ENCODE data around the gene OTOP2. TPM values are rescaled to one million over a fixed set of nuclear protein-coding genes. Genes with fewer than 3 reads are reported as not detected.

OTOP2 gene
- total and polyA plus RNA-seq, 2 of the 8 experiments (the other 6 are each of a cell fraction or from before 2014, with no cell fraction given), result 0.23 TPM; not detected in 1

- Histone ChIP-seq H4K20me1 (replicated peaks in 1 of 2; ENCODE audit: control insufficient read depth in 1 of 2, insufficient read depth in 2 of 2, low read length in 2 of 2) (peaks cover 0 to 2% of the 10 kb centered on the region in 2 experiments), H2AK5ac (ENCODE audit: low read depth, low read length) (no peak overlapping the region), H3K14ac (ENCODE audit: insufficient read length) (no peak overlapping the region), H2BK15ac (ENCODE audit: low read length) (no peak overlapping the region), H4K91ac (replicated peaks; ENCODE audit: insufficient read length, low read length) (no peak overlapping the region), H3K4me3 (ENCODE audit: extremely low read depth in 1 of 4, insufficient read depth in 2 of 4, low read depth in 3 of 4, low read length in 4 of 4) (no peak overlapping the region), H4K5ac (ENCODE audit: insufficient read length, low read depth, low read length) (no peak overlapping the region), H2AFZ (ENCODE audit: low read length) (no peak overlapping the region), H3K4ac (replicated peaks; ENCODE audit: insufficient read length, low read depth, low read length) (no peak overlapping the region), H3K9me3 (ENCODE audit: insufficient read depth in 2 of 2, low read depth in 1 of 2, low read length in 1 of 2) (no peaks in the 10 kb centered on the region), H3K4me1 (replicated peaks in 1 of 4; ENCODE audit: control insufficient read depth in 3 of 4, insufficient read depth in 4 of 4, low read length in 3 of 4) (peaks cover 0 to 4% (median 3%) of the 10 kb centered on the region in 4 experiments; a peak in 3 of 7 replicates), H3K79me1 (ENCODE audit: low read depth, low read length) (no peaks in the 10 kb centered on the region), H3K18ac (ENCODE audit: extremely low read depth, low read length) (no peak overlapping the region), H3K36me3 (ENCODE audit: control insufficient read depth in 2 of 4, insufficient read depth in 4 of 4, low read length in 3 of 4) (no peaks in the 10 kb centered on the region), H3K4me2 (ENCODE audit: insufficient read depth in 1 of 2, low read depth in 2 of 2, low read length in 2 of 2) (no peak overlapping the region), H3K23me2 (ENCODE audit: low read depth, low read length) (peaks cover 8% of the 10 kb centered on the region; the same call in 1 of the 2 replicates), H3K9ac (replicated peaks in 1 of 4; ENCODE audit: extremely low read depth in 1 of 4, low read depth in 3 of 4, low read length in 3 of 4) (no peak overlapping the region; a peak in 2 of 7 replicates), H2BK5ac (ENCODE audit: low read depth, low read length) (no peak overlapping the region), H4K8ac (ENCODE audit: extremely low read depth, insufficient read depth, low read length) (no peak overlapping the region), H2BK120ac (replicated peaks; ENCODE audit: low read depth, low read length) (no peak overlapping the region), H2BK20ac (ENCODE audit: low read length) (no peak overlapping the region), H2BK12ac (ENCODE audit: low read depth, low read length) (no peak overlapping the region), H3K79me2 (ENCODE audit: control insufficient read depth in 1 of 2, insufficient read depth in 2 of 2, low read length in 2 of 2) (no peaks in the 10 kb centered on the region), H3K56ac (replicated peaks; ENCODE audit: insufficient read length, low read depth, low read length) (no peak overlapping the region), H3K27me3 (replicated peaks in 1 of 4; ENCODE audit: control insufficient read depth in 3 of 4, extremely low read depth in 1 of 4, insufficient read depth in 3 of 4, low read length in 3 of 4) (peaks cover 12 to 20% (median 15%) of the 10 kb centered on the region in 4 experiments; a peak in 6 of 7 replicates), H3K27ac (ENCODE audit: low read depth, low read length) (no peak overlapping the region), H3K23ac (ENCODE audit: insufficient read length) (no peak overlapping the region)
- CTCF ChIA-PET (ENCODE audit: partially characterized antibody), result interaction anchor here (0.8 to 3.1 kb wide), 8 partner anchors 9 to 72 kb away, joined by 3 to 12 read pairs (median 4); no protein-coding TSS in a partner anchor
- POLR2A ChIA-PET (ENCODE audit: partially characterized antibody), result interaction anchor here (2.9 kb wide), 1 partner anchor 15 kb away, joined by 12 read pairs; the partner anchor contains the start of gene FDXR
- 84% methylated on average over 13 of the region's 13 CpGs; no CpG with 5 or more reads in 1 of the 2 experiments for WGBS, 2 experiments (ENCODE audit: extremely low coverage in 1 of 2, insufficient coverage in 1 of 2, insufficient read length in 1 of 2, insufficient replicate concordance in 2 of 2, low coverage in 1 of 2, low lambda C conversion rate in 2 of 2, missing lambda C conversion rate in 1 of 2)
- DNase-seq (ENCODE audit: low read depth in 1 of 2, low spot score in 2 of 2), result no peak
- no peak for FAIRE-seq
- TF ChIP-seq EP300 (IDR thresholded peaks at IDR 0.05; ENCODE audit: borderline replicate concordance in 1 of 2, low read depth in 2 of 2, low read length in 2 of 2), result no peak
- TF ChIP-seq YY1 (IDR thresholded peaks at IDR 0.05; ENCODE audit: low read depth, low read length), result no peak
- no peak for TF ChIP-seq TEAD4 (IDR thresholded peaks at IDR 0.05; ENCODE audit: low read depth, low read length)
- TF ChIP-seq BCL11A (IDR thresholded peaks at IDR 0.05; ENCODE audit: low read depth in 2 of 2, low read length in 2 of 2), result no peak
- TF ChIP-seq MAFK (IDR thresholded peaks at IDR 0.05; ENCODE audit: low read depth, low read length), result no peak
- TF ChIP-seq FOSL1 (IDR thresholded peaks at IDR 0.05; ENCODE audit: insufficient read depth, low read depth, low read length), result no peak
- TF ChIP-seq CEBPB (IDR thresholded peaks at IDR 0.05; ENCODE audit: low read depth, low read length), result no peak
- TF ChIP-seq ATF3 (IDR thresholded peaks at IDR 0.05; ENCODE audit: insufficient read depth, low read depth, low read length), result no peak
- TF ChIP-seq TAF7 (optimal IDR thresholded peaks at IDR 0.05; ENCODE audit: borderline replicate concordance, low read depth, low read length), result no peak
- TF ChIP-seq SUZ12 (IDR thresholded peaks at IDR 0.05; ENCODE audit: low read length), result no peak
- no peak for TF ChIP-seq CHD2 (IDR thresholded peaks at IDR 0.05; ENCODE audit: low read length)
These were observed 35.6 kb upstream of the OTOP2 start for GRCh38 chr17:74888469-74888868.
